Measurements from ENCODE around the gene KIRREL3. TPM values are rescaled to one million over a fixed set of nuclear protein-coding genes. Genes with fewer than 3 reads are reported as not detected.

Gene KIRREL3
- total RNA-seq, 1 donor = 0.10 TPM

GRCh38 chr11:126951465-126951864 is 49.1 kb downstream of the KIRREL3 start:
- no peaks in the 10 kb centered on the region for H3K9me3 ChIP-seq (ENCODE audit: low read depth, low read length)
- no peak overlapping the region for H3K4me3 ChIP-seq (ENCODE audit: low read length)
- H3K4me1 ChIP-seq (ENCODE audit: insufficient read depth, low read length) = no peaks in the 10 kb centered on the region
- no peaks in the 10 kb centered on the region for H3K27me3 ChIP-seq (ENCODE audit: insufficient read depth, low read length)

DNA sequence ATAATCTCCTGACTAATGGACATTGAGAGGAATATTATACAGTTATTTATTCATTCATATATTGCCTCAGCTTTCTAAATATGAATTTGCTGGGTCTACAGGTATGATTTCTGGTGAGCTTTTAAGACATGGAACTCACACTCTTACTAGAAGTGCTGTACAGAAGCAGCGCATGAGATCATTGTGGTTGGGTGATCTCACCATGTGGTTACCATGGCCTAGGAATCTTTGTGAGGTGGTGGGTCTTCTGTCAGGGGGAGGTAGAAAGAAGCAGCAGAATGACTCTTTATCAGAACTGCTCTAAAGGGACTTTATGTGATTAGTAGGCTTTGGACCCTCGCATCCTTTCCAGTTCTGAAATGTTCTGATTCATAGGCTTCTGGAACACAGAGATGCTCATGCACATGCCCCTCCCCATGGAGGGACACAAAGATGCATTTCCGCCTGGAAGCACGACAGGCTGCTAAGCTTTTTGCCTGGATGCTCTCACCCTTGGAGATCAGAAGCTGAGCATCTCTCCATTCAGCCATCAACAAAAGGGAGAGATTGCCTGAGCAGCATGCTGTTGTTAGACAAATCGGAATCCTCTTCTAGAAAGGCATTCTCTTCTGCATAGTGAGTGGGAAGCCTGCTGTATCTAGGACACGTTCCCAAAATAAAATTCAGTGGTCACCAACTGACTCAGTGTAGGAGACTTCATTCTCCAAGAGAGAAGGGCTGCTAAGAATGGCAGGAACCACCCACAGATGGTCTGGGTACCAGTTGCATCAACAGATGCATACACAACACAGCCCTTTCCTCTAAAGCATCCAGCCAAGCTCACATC is 51.3 kb downstream of the KIRREL3 start:
- Histone ChIP-seq H3K4me1 (ENCODE audit: insufficient read depth, low read length) (no peaks in the 10 kb centered on the region), H3K27me3 (ENCODE audit: insufficient read depth, low read length) (no peaks in the 10 kb centered on the region), H3K4me3 (ENCODE audit: low read length) (no peak overlapping the region), H3K9me3 (ENCODE audit: low read depth, low read length) (no peaks in the 10 kb centered on the region)

GRCh38 chr11:126948563-126948962 is 52.0 kb downstream of the KIRREL3 start:
- Histone ChIP-seq H3K4me3 (ENCODE audit: low read length) (no peak overlapping the region), H3K9me3 (ENCODE audit: low read depth, low read length) (no peaks in the 10 kb centered on the region), H3K27me3 (ENCODE audit: insufficient read depth, low read length) (no peaks in the 10 kb centered on the region), H3K4me1 (ENCODE audit: insufficient read depth, low read length) (no peaks in the 10 kb centered on the region)

DNA sequence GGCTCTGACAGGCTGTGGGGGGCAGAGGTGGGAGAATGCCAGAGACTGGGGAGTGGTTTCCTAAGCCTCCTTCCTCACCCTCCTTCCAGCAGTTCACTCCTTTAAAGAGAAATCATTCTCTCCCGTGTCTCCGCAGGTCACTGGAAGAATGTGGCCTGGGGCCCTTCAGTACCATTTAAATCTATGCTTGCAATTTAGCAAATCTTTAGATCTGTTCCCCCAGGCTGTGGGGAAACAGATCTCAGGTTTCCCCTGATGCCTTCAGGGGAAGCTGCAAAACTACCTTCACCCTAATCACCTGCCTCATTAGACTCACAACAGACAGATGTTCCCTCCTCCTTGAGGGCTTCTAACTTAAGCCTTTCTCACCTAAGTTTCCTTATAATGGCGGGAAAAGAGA is 55.3 kb downstream of the KIRREL3 start:
- no peak overlapping the region for H3K4me3 ChIP-seq (ENCODE audit: low read length)
- H3K27me3 ChIP-seq (ENCODE audit: insufficient read depth, low read length) = no peaks in the 10 kb centered on the region
- no peaks in the 10 kb centered on the region for H3K4me1 ChIP-seq (ENCODE audit: insufficient read depth, low read length)
- no peaks in the 10 kb centered on the region for H3K9me3 ChIP-seq (ENCODE audit: low read depth, low read length)

DNA sequence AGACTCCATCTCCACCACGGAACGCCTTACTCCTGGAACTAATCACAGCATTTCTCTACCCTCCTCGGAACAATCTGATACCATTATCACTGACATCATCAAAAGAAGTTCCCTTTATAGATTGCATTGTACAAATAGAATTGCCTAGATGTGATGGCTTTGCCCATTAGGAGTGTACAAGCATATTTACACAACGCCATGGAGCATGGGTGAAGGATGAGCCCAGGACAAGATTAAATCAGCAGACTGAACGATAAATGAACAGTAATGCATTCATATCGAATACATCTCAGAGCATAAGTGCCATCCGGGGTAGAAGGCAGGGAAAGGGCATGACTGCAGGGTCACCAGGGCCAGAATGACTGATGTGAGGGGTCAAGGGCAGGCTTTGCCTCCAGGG is 57.3 kb downstream of the KIRREL3 start:
- Histone ChIP-seq H3K27me3 (ENCODE audit: insufficient read depth, low read length) (no peaks in the 10 kb centered on the region), H3K4me1 (ENCODE audit: insufficient read depth, low read length) (no peaks in the 10 kb centered on the region), H3K9me3 (ENCODE audit: low read depth, low read length) (no peaks in the 10 kb centered on the region), H3K4me3 (ENCODE audit: low read length) (no peak overlapping the region)

DNA sequence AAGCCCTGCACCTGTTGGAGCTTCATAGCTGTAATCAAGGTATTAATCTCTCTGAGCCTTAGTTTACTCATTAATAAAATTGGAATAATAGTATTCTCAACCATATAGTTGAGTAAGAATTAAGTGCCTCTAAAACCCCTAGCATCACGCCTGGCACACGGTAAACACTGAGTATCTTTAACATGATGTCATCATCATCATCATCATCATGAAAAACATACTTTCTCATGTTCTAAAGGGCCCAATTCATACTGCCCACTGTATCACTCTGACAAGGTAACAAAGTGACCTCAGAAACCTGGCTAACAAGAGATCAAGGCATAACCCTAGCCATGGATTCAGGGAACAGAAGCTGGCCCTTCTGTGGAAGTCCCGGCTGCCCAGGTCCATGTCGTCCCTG is 58.4 kb downstream of the KIRREL3 start:
- H3K9me3 ChIP-seq (ENCODE audit: low read depth, low read length) = no peaks in the 10 kb centered on the region
- no peaks in the 10 kb centered on the region for H3K4me1 ChIP-seq (ENCODE audit: insufficient read depth, low read length)
- H3K4me3 ChIP-seq (ENCODE audit: low read length) = no peak overlapping the region
- no peaks in the 10 kb centered on the region for H3K27me3 ChIP-seq (ENCODE audit: insufficient read depth, low read length)

GRCh38 chr11:126939552-126939951 is 61.0 kb downstream of the KIRREL3 start:
- Histone ChIP-seq H3K4me3 (ENCODE audit: low read length) (no peak overlapping the region), H3K9me3 (ENCODE audit: low read depth, low read length) (no peaks in the 10 kb centered on the region), H3K27me3 (ENCODE audit: insufficient read depth, low read length) (no peaks in the 10 kb centered on the region), H3K4me1 (ENCODE audit: insufficient read depth, low read length) (no peaks in the 10 kb centered on the region)

- Histone ChIP-seq H3K4me1 (ENCODE audit: insufficient read depth, low read length) (no peaks in the 10 kb centered on the region), H3K9me3 (ENCODE audit: low read depth, low read length) (no peaks in the 10 kb centered on the region), H3K4me3 (ENCODE audit: low read length) (no peak overlapping the region)
Observed at GRCh38 chr11:126938718-126939117, 61.9 kb downstream of the KIRREL3 start.

GRCh38 chr11:126930091-126930841 is 70.3 kb downstream of the KIRREL3 start:
- Histone ChIP-seq H3K4me1 (ENCODE audit: insufficient read depth, low read length) (no peaks in the 10 kb centered on the region), H3K9me3 (ENCODE audit: low read depth, low read length) (no peaks in the 10 kb centered on the region), H3K27me3 (ENCODE audit: insufficient read depth, low read length) (peaks cover 3% of the 10 kb centered on the region), H3K4me3 (ENCODE audit: low read length) (no peak overlapping the region)

More at GRCh38 chr11:126938718-126939117, 61.9 kb downstream of the KIRREL3 start:
- H3K27me3 ChIP-seq (ENCODE audit: insufficient read depth, low read length) = no peaks in the 10 kb centered on the region

GRCh38 chr11:126929179-126930061 is 71.2 kb downstream of the KIRREL3 start:
- Histone ChIP-seq H3K4me3 (ENCODE audit: low read length) (no peak overlapping the region), H3K9me3 (ENCODE audit: low read depth, low read length) (no peaks in the 10 kb centered on the region), H3K27me3 (ENCODE audit: insufficient read depth, low read length) (peaks cover 3% of the 10 kb centered on the region), H3K4me1 (ENCODE audit: insufficient read depth, low read length) (no peaks in the 10 kb centered on the region)

GRCh38 chr11:126927623-126928022 is 72.9 kb downstream of the KIRREL3 start:
- Histone ChIP-seq H3K9me3 (ENCODE audit: low read depth, low read length) (no peaks in the 10 kb centered on the region), H3K27me3 (ENCODE audit: insufficient read depth, low read length) (no peaks in the 10 kb centered on the region), H3K4me1 (ENCODE audit: insufficient read depth, low read length) (no peaks in the 10 kb centered on the region), H3K4me3 (ENCODE audit: low read length) (no peak overlapping the region)

GRCh38 chr11:126926376-126926791 is 74.2 kb downstream of the KIRREL3 start:
- Histone ChIP-seq H3K27me3 (ENCODE audit: insufficient read depth, low read length) (no peaks in the 10 kb centered on the region), H3K9me3 (ENCODE audit: low read depth, low read length) (no peaks in the 10 kb centered on the region), H3K4me1 (ENCODE audit: insufficient read depth, low read length) (no peaks in the 10 kb centered on the region), H3K4me3 (ENCODE audit: low read length) (no peak overlapping the region)

- H3K4me1 ChIP-seq (ENCODE audit: insufficient read depth, low read length) = no peaks in the 10 kb centered on the region
- no peaks in the 10 kb centered on the region for H3K27me3 ChIP-seq (ENCODE audit: insufficient read depth, low read length)
- H3K9me3 ChIP-seq (ENCODE audit: low read depth, low read length) = no peaks in the 10 kb centered on the region
Observed at GRCh38 chr11:126925321-126926093, 75.1 kb downstream of the KIRREL3 start.

GRCh38 chr11:126924376-126925040 is 76.1 kb downstream of the KIRREL3 start:
- H3K4me3 ChIP-seq (ENCODE audit: low read length) = no peak overlapping the region
- no peaks in the 10 kb centered on the region for H3K4me1 ChIP-seq (ENCODE audit: insufficient read depth, low read length)
- H3K27me3 ChIP-seq (ENCODE audit: insufficient read depth, low read length) = no peaks in the 10 kb centered on the region

More at GRCh38 chr11:126925321-126926093, 75.1 kb downstream of the KIRREL3 start:
- no peak overlapping the region for H3K4me3 ChIP-seq (ENCODE audit: low read length)

More at GRCh38 chr11:126924376-126925040, 76.1 kb downstream of the KIRREL3 start:
- H3K9me3 ChIP-seq (ENCODE audit: low read depth, low read length) = no peaks in the 10 kb centered on the region
